Upper lobe of right lung (tissue), 1 donor: ENCODE data around the gene ZBTB1. TPM values are rescaled to one million over a fixed set of nuclear protein-coding genes. Genes with fewer than 3 reads are reported as not detected.
A peak's percentile ranks its signal among the peaks of the same experiment; 100 is the strongest.
"Not testable (repeated sequence)": the region's sequence is repeated elsewhere in the genome, so short reads cannot be mapped to it uniquely, and the experiment has no call there.

Experiments
- ATAC-seq: fragments of 200-7000 bp; cut with Tn5 transposase; one replicate; pipeline ENCODE4 v1.9.1; 2020; ENCODE audit warnings: mild to moderate bottlenecking, moderate library complexity
- DNase-seq: peaks from one replicate; pipeline ENCODE4 v3.0.0-alpha.2; 2020
- H3K27ac ChIP-seq: fragments of 200-600 bp; one replicate; pipeline ENCODE4 v1.8.0; 2022
- H3K27me3 ChIP-seq: fragments of 200-600 bp; one replicate; pipeline ENCODE4 v1.8.0; 2022; ENCODE audit warnings: mild to moderate bottlenecking
- H3K36me3 ChIP-seq: fragments of 200-600 bp; one replicate; pipeline ENCODE4 v1.8.0; 2022
- H3K4me1 ChIP-seq: fragments of 200-600 bp; one replicate; pipeline ENCODE4 v1.8.0; 2022
- H3K4me3 ChIP-seq: fragments of 200-600 bp; one replicate; pipeline ENCODE4 v1.8.0; 2022; ENCODE audit warnings: mild to moderate bottlenecking
- H3K9me3 ChIP-seq: fragments of 200-600 bp; one replicate; pipeline ENCODE4 v1.8.0; 2022
- CTCF ChIP-seq: fragments of 200-600 bp; IDR thresholded peaks from one replicate; pipeline ENCODE4 v1.8.0; 2022; ENCODE audit warnings: antibody characterized with exemption
- intact Hi-C: fragments of 100-400 bp; cut with DNase I; formaldehyde crosslinking; loops from one replicate; pipeline ENCODE4 v1.11.0; 2022
- total RNA-seq: library from RNA; stranded (reverse); fragmentation: NEBNext Ultra II Directional; extraction: Animal tissue kit (Norgen Biotek cat#: 25700); gene quantifications from one replicate; pipeline ENCODE4 v1.2.1, GENCODE V29; 2021
- donor health status: DM: no; HTN: yes; CAD: no; lungs with severe emphysema.

Gene ZBTB1
- total RNA-seq, 1 donor from 2014 or later = 47.9 TPM

GRCh38 chr14:64510825-64511671 lies 6.5 kb downstream of the ZBTB1 start:
- TF ChIP-seq CTCF = peak; percentile 94
- ATAC-seq (peak; percentile 91), DNase-seq (no peak)
- H3K36me3 ChIP-seq = no peaks in the 10 kb centered on the region
- intact Hi-C loops = no loop called here
- peaks cover 57% of the 10 kb centered on the region for H3K4me1 ChIP-seq
- H3K9me3 ChIP-seq = no peaks in the 10 kb centered on the region
- peak overlapping the region; percentile 19 for H3K27ac ChIP-seq
- no peak overlapping the region for H3K4me3 ChIP-seq
- no peaks in the 10 kb centered on the region for H3K27me3 ChIP-seq

- H3K4me3 ChIP-seq = no peak overlapping the region
- no peak for DNase-seq
- no peak for TF ChIP-seq CTCF
- peaks cover 43% of the 10 kb centered on the region for H3K4me1 ChIP-seq
- H3K27ac ChIP-seq = no peak overlapping the region
- H3K36me3 ChIP-seq = no peaks in the 10 kb centered on the region
- intact Hi-C loops = no loop called here
- H3K9me3 ChIP-seq = no peaks in the 10 kb centered on the region
- H3K27me3 ChIP-seq = no peaks in the 10 kb centered on the region
- no peak for ATAC-seq
Measured at GRCh38 chr14:64513271-64513670, 8.7 kb downstream of the ZBTB1 start.

DNA sequence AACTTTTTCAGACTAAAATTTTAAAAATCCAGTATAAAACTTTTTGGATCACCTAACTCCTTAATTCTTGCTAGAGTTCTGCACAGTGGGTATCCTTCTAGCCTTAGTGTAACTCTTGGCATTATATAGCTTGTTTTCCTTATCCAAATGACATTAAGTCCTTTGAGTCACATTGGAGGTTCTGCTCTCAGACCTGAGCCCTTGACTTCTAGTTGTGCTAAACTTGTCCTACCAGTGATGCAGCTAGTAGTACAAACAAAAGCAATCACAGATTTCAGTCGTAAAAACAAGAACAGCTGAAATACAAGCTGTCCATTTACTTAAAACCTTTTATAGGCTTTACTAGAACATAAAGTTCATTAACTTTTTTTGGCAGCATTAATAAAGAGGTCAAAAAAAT lies 10.5 kb downstream of the ZBTB1 start:
- DNase-seq = no peak
- TF ChIP-seq CTCF = no peak
- ATAC-seq = peak; percentile 24
- Histone ChIP-seq H3K4me3 (no peak overlapping the region), H3K9me3 (no peaks in the 10 kb centered on the region), H3K27me3 (no peaks in the 10 kb centered on the region), H3K27ac (no peak overlapping the region), H3K36me3 (no peaks in the 10 kb centered on the region), H3K4me1 (peaks cover 36% of the 10 kb centered on the region)
- intact Hi-C loops = no loop called here

DNA sequence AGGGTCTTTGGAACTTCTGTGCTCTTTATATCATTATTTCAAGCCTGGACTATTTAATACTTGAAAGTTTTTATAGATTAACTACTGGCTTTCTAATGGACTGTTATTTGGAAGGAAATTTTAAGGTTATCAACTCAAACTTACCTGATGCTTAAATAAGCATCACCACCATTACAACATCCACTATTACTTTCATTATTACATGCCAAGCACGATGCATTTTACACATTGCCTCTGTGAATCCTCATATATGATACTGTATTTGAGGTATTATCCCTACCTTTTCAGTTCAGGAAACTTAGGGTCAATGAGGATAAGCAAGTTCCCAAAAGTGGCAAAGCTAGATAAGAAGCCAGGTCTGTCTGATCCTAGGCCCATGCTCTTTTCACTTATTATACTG lies 12.4 kb downstream of the ZBTB1 start:
- H3K36me3 ChIP-seq = peaks cover 8% of the 10 kb centered on the region
- H3K4me1 ChIP-seq = peaks cover 18% of the 10 kb centered on the region
- H3K27ac ChIP-seq = no peak overlapping the region
- no peak for TF ChIP-seq CTCF
- no peak for DNase-seq
- ATAC-seq = no peak
- H3K9me3 ChIP-seq = no peaks in the 10 kb centered on the region
- no peaks in the 10 kb centered on the region for H3K27me3 ChIP-seq
- intact Hi-C loops = no loop called here
- H3K4me3 ChIP-seq = no peak overlapping the region

DNA sequence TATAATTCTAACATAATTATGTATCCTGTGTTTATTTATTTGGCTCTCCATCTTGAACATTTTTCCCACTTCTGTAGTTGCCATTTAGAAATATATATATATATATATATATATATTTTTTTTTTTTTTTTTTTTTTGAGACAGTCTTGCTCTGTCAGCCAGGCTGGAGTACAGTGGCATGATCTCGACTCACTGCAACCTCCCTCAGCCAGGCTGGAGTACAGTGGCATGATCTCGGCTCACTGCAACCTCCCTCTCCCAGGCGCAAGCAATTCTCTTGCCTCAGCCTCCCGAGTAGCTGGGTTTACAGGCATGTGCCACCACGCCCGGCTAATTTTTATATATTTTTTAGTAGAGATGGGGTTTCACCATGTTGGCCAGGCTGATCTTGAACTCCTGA lies 13.1 kb downstream of the ZBTB1 start:
- H3K4me3 ChIP-seq, H3K9me3 ChIP-seq, ATAC-seq, H3K27me3 ChIP-seq, H3K27ac ChIP-seq, DNase-seq, intact Hi-C loops: not testable (repeated sequence)
- H3K36me3 ChIP-seq = peaks cover 15% of the 10 kb centered on the region
- peaks cover 13% of the 10 kb centered on the region for H3K4me1 ChIP-seq

- H3K27ac ChIP-seq = no peak overlapping the region
- no peak for ATAC-seq
- intact Hi-C loops = no loop called here
- H3K4me3 ChIP-seq = no peak overlapping the region
- H3K36me3 ChIP-seq = peaks cover 20% of the 10 kb centered on the region
- no peak for TF ChIP-seq CTCF
- no peaks in the 10 kb centered on the region for H3K27me3 ChIP-seq
- no peaks in the 10 kb centered on the region for H3K9me3 ChIP-seq
- DNase-seq = no peak
- peaks cover 13% of the 10 kb centered on the region for H3K4me1 ChIP-seq
Measured at GRCh38 chr14:64518229-64518628, 13.7 kb downstream of the ZBTB1 start.
